Occipital lobe (tissue), 2 donors: Measurements from ENCODE around the gene BMPR1A. TPM values are rescaled to one million over a fixed set of nuclear protein-coding genes. Genes with fewer than 3 reads are reported as not detected.
A peak's percentile ranks its signal among the peaks of the same experiment; 100 is the strongest.
"Not testable (repeated sequence)": the region's sequence is repeated elsewhere in the genome, so short reads cannot be mapped to it uniquely, and the experiment has no call there.

Experiments used
- DNase-seq: peaks from one replicate; lab custom pipeline; 2025; lab: John Stamatoyannopoulos, UW
- total RNA-seq: library from RNA; depleted of rRNA; stranded (reverse); fragments of >200 nt; gene quantifications from one replicate; pipeline ENCODE4 v1.2.3, GENCODE V29; 2014

The BMPR1A gene
- total RNA-seq, 1 donor from 2014 or later: 64.6 TPM

GRCh38 chr10:86878983-86879713 lies 122.7 kb downstream of the BMPR1A start:
- DNase-seq: no peak

- DNase-seq: no peak
These were observed 124.6 kb downstream of the BMPR1A start for GRCh38 chr10:86880971-86881370.

- no peak for DNase-seq
These were observed 132.4 kb downstream of the BMPR1A start for GRCh38 chr10:86888585-86889381.

- DNase-seq: no peak
These were observed 133.6 kb downstream of the BMPR1A start for GRCh38 chr10:86889997-86890396.

- no peak for DNase-seq
These were observed 142.1 kb downstream of the BMPR1A start for GRCh38 chr10:86898511-86898910.

GRCh38 chr10:86899132-86899531 lies 142.7 kb downstream of the BMPR1A start:
- DNase-seq: no peak

GRCh38 chr10:86899670-86900276 lies 143.4 kb downstream of the BMPR1A start:
- peak; percentile 25 for DNase-seq

- DNase-seq: peak; percentile 41
These were observed 144.5 kb downstream of the BMPR1A start for GRCh38 chr10:86900955-86901354.

- no peak for DNase-seq
These were observed 148.2 kb downstream of the BMPR1A start for GRCh38 chr10:86904600-86904999.

GRCh38 chr10:86905429-86905828 lies 149.0 kb downstream of the BMPR1A start:
- no peak for DNase-seq

GRCh38 chr10:86914734-86915133 lies 158.3 kb downstream of the BMPR1A start:
- DNase-seq: no peak

GRCh38 chr10:86918022-86918471 lies 161.6 kb downstream of the BMPR1A start:
- DNase-seq: no peak

- DNase-seq: no peak
These were observed 166.1 kb downstream of the BMPR1A start for GRCh38 chr10:86922553-86922961.

- DNase-seq: no peak
These were observed 173.3 kb downstream of the BMPR1A start for GRCh38 chr10:86929468-86930380.

- DNase-seq: no peak
These were observed 175.5 kb downstream of the BMPR1A start for GRCh38 chr10:86931872-86932271.

- no peak for DNase-seq
These were observed 176.3 kb downstream of the BMPR1A start for GRCh38 chr10:86932674-86933073.

- DNase-seq: not testable (repeated sequence)
These were observed 177.8 kb downstream of the BMPR1A start for GRCh38 chr10:86934162-86934711.

GRCh38 chr10:86936661-86937501 lies 180.5 kb downstream of the BMPR1A start:
- DNase-seq: no peak

- no peak for DNase-seq
These were observed 181.2 kb downstream of the BMPR1A start for GRCh38 chr10:86937502-86938154.
